ENCODE results near the gene ZNF677.
A peak's percentile ranks its signal among the peaks of the same experiment; 100 is the strongest.
"Not testable (repeated sequence)": the region's sequence is repeated elsewhere in the genome, so short reads cannot be mapped to it uniquely, and the experiment has no call there.

The ZNF677 gene

GRCh38 chr19:53193535-53194222 is 61.0 kb downstream of the ZNF677 start:
- Histone ChIP-seq H3K4me2 (ENCODE audit: insufficient read depth, low read length, poor library complexity, severe bottlenecking) (peak overlapping the region; percentile 25), H4K91ac (ENCODE audit: low read depth, low read length, poor library complexity) (no peak overlapping the region), H3K23ac (ENCODE audit: low read depth, low read length, poor library complexity) (no peak overlapping the region), H2AFZ (ENCODE audit: low read length) (peak overlapping the region; percentile 89), H3K27me3 (ENCODE audit: control insufficient read depth in 3 of 3, insufficient read depth in 3 of 3, low read depth in 1 of 3, low read length in 3 of 3) (no peaks in the 10 kb centered on the region), H3K9ac (ENCODE audit: low read depth, low read length, poor library complexity) (no peak overlapping the region), H3K79me1 (ENCODE audit: low read depth, low read length) (no peaks in the 10 kb centered on the region), H3K4ac (ENCODE audit: low read length) (no peak overlapping the region), H2BK15ac (ENCODE audit: low read length) (no peak overlapping the region), H2BK12ac (ENCODE audit: low read length) (no peak overlapping the region), H2BK5ac (ENCODE audit: low read length) (no peak overlapping the region), H2BK120ac (ENCODE audit: low read depth, low read length) (no peak overlapping the region), H4K8ac (ENCODE audit: low read depth, low read length) (peak overlapping the region; percentile 82), H3K4me3 (ENCODE audit: low read length in 2 of 2) (peak overlapping the region; percentile 56 to 77), H2AK5ac (ENCODE audit: low read depth, low read length) (no peak overlapping the region), H3K4me1 (ENCODE audit: control insufficient read depth in 2 of 2, insufficient read depth in 1 of 2, low read depth in 1 of 2, low read length in 2 of 2) (peaks cover 0 to 3% of the 10 kb centered on the region in 2 donors), H3K14ac (ENCODE audit: low read length) (no peak overlapping the region), H3K36me3 (replicated peaks in 1 of 2; ENCODE audit: control insufficient read depth in 2 of 2, insufficient read depth in 2 of 2, low read length in 2 of 2) (peaks cover 2 to 13% of the 10 kb centered on the region in 2 donors), H3K27ac (replicated peaks; ENCODE audit: low read length) (no peak overlapping the region), H3K18ac (ENCODE audit: low read length) (no peak overlapping the region), H3K9me3 (replicated peaks in 1 of 2; ENCODE audit: control insufficient read depth in 2 of 2, insufficient read depth in 1 of 2, low read depth in 1 of 2, low read length in 2 of 2) (peaks cover 7 to 35% of the 10 kb centered on the region in 2 donors)
- WGBS, 2 donors (ENCODE audit: extremely low coverage in 2 of 2, insufficient read length in 2 of 2, insufficient replicate concordance in 1 of 2) = no CpG with 5 or more reads among the region's 12 CpGs
- no peak for DNase-seq (ENCODE audit: low spot score)

- Histone ChIP-seq H2BK12ac (ENCODE audit: low read length) (no peak within 1 kb of the TSS), H2BK120ac (ENCODE audit: low read depth, low read length) (peak within 1 kb of the TSS; percentile 28), H3K36me3 (replicated peaks in 1 of 2; ENCODE audit: control insufficient read depth in 2 of 2, insufficient read depth in 2 of 2, low read length in 2 of 2) (peaks cover 2 to 13% of the 10 kb centered on the region in 2 donors), H2BK5ac (ENCODE audit: low read length) (no peak within 1 kb of the TSS), H2BK15ac (ENCODE audit: low read length) (no peak within 1 kb of the TSS), H3K4ac (ENCODE audit: low read length) (no peak within 1 kb of the TSS), H2AFZ (ENCODE audit: low read length) (peak within 1 kb of the TSS; percentile 89), H3K4me3 (ENCODE audit: low read length in 2 of 2) (peak within 1 kb of the TSS; percentile 77 to 87), H3K4me2 (ENCODE audit: insufficient read depth, low read length, poor library complexity, severe bottlenecking) (peak within 1 kb of the TSS; percentile 77), H3K14ac (ENCODE audit: low read length) (peak within 1 kb of the TSS; percentile 82), H3K23ac (ENCODE audit: low read depth, low read length, poor library complexity) (peak within 1 kb of the TSS; percentile 20), H3K27me3 (ENCODE audit: control insufficient read depth in 3 of 3, insufficient read depth in 3 of 3, low read depth in 1 of 3, low read length in 3 of 3) (no peaks in the 10 kb centered on the region), H3K9me3 (replicated peaks in 1 of 2; ENCODE audit: control insufficient read depth in 2 of 2, insufficient read depth in 1 of 2, low read depth in 1 of 2, low read length in 2 of 2) (peaks cover 7 to 28% of the 10 kb centered on the region in 2 donors), H2AK5ac (ENCODE audit: low read depth, low read length) (no peak within 1 kb of the TSS), H3K9ac (ENCODE audit: low read depth, low read length, poor library complexity) (peak within 1 kb of the TSS; percentile 84), H3K27ac (replicated peaks; ENCODE audit: low read length) (peak within 1 kb of the TSS; percentile 57), H3K18ac (ENCODE audit: low read length) (peak within 1 kb of the TSS; percentile 96), H3K79me1 (ENCODE audit: low read depth, low read length) (no peaks in the 10 kb centered on the region), H3K4me1 (ENCODE audit: control insufficient read depth in 2 of 2, insufficient read depth in 1 of 2, low read depth in 1 of 2, low read length in 2 of 2) (peaks cover 0 to 3% of the 10 kb centered on the region in 2 donors), H4K8ac (ENCODE audit: low read depth, low read length) (peak within 1 kb of the TSS; percentile 82), H4K91ac (ENCODE audit: low read depth, low read length, poor library complexity) (no peak within 1 kb of the TSS)
- peak; percentile 56 for DNase-seq (ENCODE audit: low spot score)
- WGBS, 2 donors (ENCODE audit: extremely low coverage in 2 of 2, insufficient read length in 2 of 2, insufficient replicate concordance in 1 of 2) = no CpG with 5 or more reads among the region's 53 CpGs
Measured at GRCh38 chr19:53192771-53193534, 61.7 kb downstream of the ZNF677 start, which contains the start of gene ZNF665. ZNF665 (minus strand) TSS chr19:53193358; CDS start chr19:53182898, 10,460 bp downstream.

GRCh38 chr19:53190253-53190652 is 64.4 kb downstream of the ZNF677 start:
- no peak overlapping the region for H2AFZ ChIP-seq (ENCODE audit: low read length)
- peaks cover 2 to 13% of the 10 kb centered on the region in 2 donors for H3K36me3 ChIP-seq (replicated peaks in 1 of 2; ENCODE audit: control insufficient read depth in 2 of 2, insufficient read depth in 2 of 2, low read length in 2 of 2)
- no CpG with 5 or more reads among the region's 3 CpGs for WGBS, 2 donors (ENCODE audit: extremely low coverage in 2 of 2, insufficient read length in 2 of 2, insufficient replicate concordance in 1 of 2)
- no peak overlapping the region for H3K4me3 ChIP-seq (ENCODE audit: low read length in 2 of 2)
- no peak for DNase-seq (ENCODE audit: low spot score)
- no peak overlapping the region for H4K8ac ChIP-seq (ENCODE audit: low read depth, low read length)
- no peak overlapping the region for H3K18ac ChIP-seq (ENCODE audit: low read length)
- H3K4me2 ChIP-seq (ENCODE audit: insufficient read depth, low read length, poor library complexity, severe bottlenecking) = no peak overlapping the region
- no peaks in the 10 kb centered on the region for H3K27me3 ChIP-seq (ENCODE audit: control insufficient read depth in 3 of 3, insufficient read depth in 3 of 3, low read depth in 1 of 3, low read length in 3 of 3)
- no peak overlapping the region for H3K14ac ChIP-seq (ENCODE audit: low read length)
- H4K91ac ChIP-seq (ENCODE audit: low read depth, low read length, poor library complexity) = no peak overlapping the region
- H3K9me3 ChIP-seq (replicated peaks in 1 of 2; ENCODE audit: control insufficient read depth in 2 of 2, insufficient read depth in 1 of 2, low read depth in 1 of 2, low read length in 2 of 2) = peaks cover 4 to 21% of the 10 kb centered on the region in 2 donors
- H2BK120ac ChIP-seq (ENCODE audit: low read depth, low read length) = no peak overlapping the region
- H2BK12ac ChIP-seq (ENCODE audit: low read length) = no peak overlapping the region
- H2AK5ac ChIP-seq (ENCODE audit: low read depth, low read length) = no peak overlapping the region
- H3K27ac ChIP-seq (replicated peaks; ENCODE audit: low read length) = no peak overlapping the region
- H3K79me1 ChIP-seq (ENCODE audit: low read depth, low read length) = no peaks in the 10 kb centered on the region
- no peak overlapping the region for H3K23ac ChIP-seq (ENCODE audit: low read depth, low read length, poor library complexity)
- peaks cover 0 to 3% of the 10 kb centered on the region in 2 donors for H3K4me1 ChIP-seq (ENCODE audit: control insufficient read depth in 2 of 2, insufficient read depth in 1 of 2, low read depth in 1 of 2, low read length in 2 of 2)
- no peak overlapping the region for H3K9ac ChIP-seq (ENCODE audit: low read depth, low read length, poor library complexity)
- H2BK5ac ChIP-seq (ENCODE audit: low read length) = no peak overlapping the region
- H2BK15ac ChIP-seq (ENCODE audit: low read length) = no peak overlapping the region
- no peak overlapping the region for H3K4ac ChIP-seq (ENCODE audit: low read length)

- not testable (repeated sequence) for DNase-seq (ENCODE audit: low spot score); H3K14ac ChIP-seq (ENCODE audit: low read length); H3K4me2 ChIP-seq (ENCODE audit: insufficient read depth, low read length, poor library complexity, severe bottlenecking); H2AK5ac ChIP-seq (ENCODE audit: low read depth, low read length); H2BK120ac ChIP-seq (ENCODE audit: low read depth, low read length); H3K27me3 ChIP-seq (ENCODE audit: control insufficient read depth in 3 of 3, insufficient read depth in 3 of 3, low read depth in 1 of 3, low read length in 3 of 3); H3K18ac ChIP-seq (ENCODE audit: low read length); H3K79me1 ChIP-seq (ENCODE audit: low read depth, low read length); H2BK5ac ChIP-seq (ENCODE audit: low read length); H3K4me1 ChIP-seq (ENCODE audit: control insufficient read depth in 2 of 2, insufficient read depth in 1 of 2, low read depth in 1 of 2, low read length in 2 of 2); H3K9ac ChIP-seq (ENCODE audit: low read depth, low read length, poor library complexity); H2AFZ ChIP-seq (ENCODE audit: low read length); H3K4me3 ChIP-seq (ENCODE audit: low read length in 2 of 2); H3K4ac ChIP-seq (ENCODE audit: low read length); H4K91ac ChIP-seq (ENCODE audit: low read depth, low read length, poor library complexity); H3K23ac ChIP-seq (ENCODE audit: low read depth, low read length, poor library complexity); H3K27ac ChIP-seq (replicated peaks; ENCODE audit: low read length); H2BK15ac ChIP-seq (ENCODE audit: low read length); H4K8ac ChIP-seq (ENCODE audit: low read depth, low read length); H2BK12ac ChIP-seq (ENCODE audit: low read length)
- WGBS, 2 donors (ENCODE audit: extremely low coverage in 2 of 2, insufficient read length in 2 of 2, insufficient replicate concordance in 1 of 2) = no CpG with 5 or more reads among the region's 16 CpGs
- H3K9me3 ChIP-seq (replicated peaks in 1 of 2; ENCODE audit: control insufficient read depth in 2 of 2, insufficient read depth in 1 of 2, low read depth in 1 of 2, low read length in 2 of 2) = peaks cover 4 to 21% of the 10 kb centered on the region in 2 donors
- peaks cover 2 to 13% of the 10 kb centered on the region in 2 donors for H3K36me3 ChIP-seq (replicated peaks in 1 of 2; ENCODE audit: control insufficient read depth in 2 of 2, insufficient read depth in 2 of 2, low read length in 2 of 2)
Measured at GRCh38 chr19:53189691-53190198, 64.9 kb downstream of the ZNF677 start.
